Peyer's patch (tissue), 4 donors: ENCODE data around the gene VAV2.

Experiments
- POLR2A ChIP-seq, 2 donors: fragments of 450-650 bp; IDR thresholded peaks; one replicate each; pipeline ENCODE4 v1.5.1; 2017; ENCODE audit warnings: antibody characterized with exemption in 2 of 2, mild to moderate bottlenecking in 2 of 2, moderate library complexity in 2 of 2
- TF ChIP-seq, protein P1 (sequence below), 6 experiments: fragments of 450-650 bp in 4 of 6; fragments of 200-600 bp in 2 of 6; sonication (generic) in 1 of 6; IDR thresholded peaks; one replicate each; pipeline ENCODE4 v1.5.1; 2017 to 2019; ENCODE audit warnings: antibody characterized with exemption in 6 of 6, mild to moderate bottlenecking in 3 of 6, moderate library complexity in 1 of 6

DNA sequence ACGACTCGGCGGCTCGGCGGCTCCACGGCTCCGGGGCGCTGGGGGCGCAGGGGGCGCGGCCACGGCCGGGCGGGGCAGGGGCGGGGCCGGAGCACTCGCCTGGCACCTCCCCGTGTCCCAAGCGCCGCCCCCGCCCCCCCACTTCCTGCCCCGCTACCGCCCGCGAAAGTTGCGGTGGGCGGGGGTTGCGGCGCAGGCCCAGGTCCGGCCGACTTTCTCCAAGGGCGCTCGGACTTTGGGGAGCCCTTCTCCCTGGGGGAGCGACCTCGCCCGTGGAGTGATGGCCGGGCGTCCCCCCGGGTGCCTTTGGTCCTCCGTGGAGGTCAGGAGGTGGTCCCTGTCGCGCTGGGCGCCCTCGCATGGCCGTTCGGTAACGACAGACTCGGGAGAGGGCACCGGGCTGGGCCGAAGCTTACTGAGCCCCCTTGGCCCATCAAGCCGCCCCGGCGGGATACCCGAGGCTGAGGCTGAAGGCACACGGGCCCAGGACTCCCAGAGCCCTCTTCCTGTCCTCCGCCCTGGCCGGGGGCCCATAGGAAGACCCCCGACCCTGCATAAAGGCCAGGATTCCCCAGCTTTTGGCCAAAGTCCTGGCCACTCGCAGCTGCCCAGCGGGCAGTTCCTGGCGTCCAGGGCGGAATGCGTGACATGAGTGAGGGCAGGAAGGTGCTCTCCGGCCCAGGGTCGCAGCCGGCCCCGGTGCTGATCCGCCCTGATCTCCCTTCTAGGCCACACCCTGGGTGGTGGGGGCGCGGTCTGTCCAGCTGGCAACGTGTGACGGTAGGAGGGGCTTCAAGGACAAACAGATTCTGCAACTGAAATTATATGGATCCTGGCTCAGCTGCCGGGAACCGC lies 883 bp upstream of the VAV2 start:
- TF ChIP-seq POLR2A (IDR thresholded peaks at IDR 0.05): peak in 1 of 2 donors; percentile 56
- TF ChIP-seq, protein P1, sequence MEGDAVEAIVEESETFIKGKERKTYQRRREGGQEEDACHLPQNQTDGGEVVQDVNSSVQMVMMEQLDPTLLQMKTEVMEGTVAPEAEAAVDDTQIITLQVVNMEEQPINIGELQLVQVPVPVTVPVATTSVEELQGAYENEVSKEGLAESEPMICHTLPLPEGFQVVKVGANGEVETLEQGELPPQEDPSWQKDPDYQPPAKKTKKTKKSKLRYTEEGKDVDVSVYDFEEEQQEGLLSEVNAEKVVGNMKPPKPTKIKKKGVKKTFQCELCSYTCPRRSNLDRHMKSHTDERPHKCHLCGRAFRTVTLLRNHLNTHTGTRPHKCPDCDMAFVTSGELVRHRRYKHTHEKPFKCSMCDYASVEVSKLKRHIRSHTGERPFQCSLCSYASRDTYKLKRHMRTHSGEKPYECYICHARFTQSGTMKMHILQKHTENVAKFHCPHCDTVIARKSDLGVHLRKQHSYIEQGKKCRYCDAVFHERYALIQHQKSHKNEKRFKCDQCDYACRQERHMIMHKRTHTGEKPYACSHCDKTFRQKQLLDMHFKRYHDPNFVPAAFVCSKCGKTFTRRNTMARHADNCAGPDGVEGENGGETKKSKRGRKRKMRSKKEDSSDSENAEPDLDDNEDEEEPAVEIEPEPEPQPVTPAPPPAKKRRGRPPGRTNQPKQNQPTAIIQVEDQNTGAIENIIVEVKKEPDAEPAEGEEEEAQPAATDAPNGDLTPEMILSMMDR (IDR thresholded peaks at IDR 0.05): peak in 5 of 6 experiments; percentile 12 to 54 (median 44)
